HL-60/S4 treated with phorbol 12-myristate 13-acetate at 8.2 ng/mL for 4 days and 3 days (cell line): ENCODE measurements around the gene MARK3.

Source experiments
- in situ Hi-C: fragments of 300-500 bp; cut with MboI; formaldehyde crosslinking; loops from 2 replicates; pipeline ENCODE4 v1.15.0; 2022; ENCODE audit warnings: low sequenced_read_pairs

The MARK3 gene

GRCh38 chr14:103533999-103534575 lies 148.9 kb downstream of the MARK3 start:
- in situ Hi-C loops = no loop called here

DNA sequence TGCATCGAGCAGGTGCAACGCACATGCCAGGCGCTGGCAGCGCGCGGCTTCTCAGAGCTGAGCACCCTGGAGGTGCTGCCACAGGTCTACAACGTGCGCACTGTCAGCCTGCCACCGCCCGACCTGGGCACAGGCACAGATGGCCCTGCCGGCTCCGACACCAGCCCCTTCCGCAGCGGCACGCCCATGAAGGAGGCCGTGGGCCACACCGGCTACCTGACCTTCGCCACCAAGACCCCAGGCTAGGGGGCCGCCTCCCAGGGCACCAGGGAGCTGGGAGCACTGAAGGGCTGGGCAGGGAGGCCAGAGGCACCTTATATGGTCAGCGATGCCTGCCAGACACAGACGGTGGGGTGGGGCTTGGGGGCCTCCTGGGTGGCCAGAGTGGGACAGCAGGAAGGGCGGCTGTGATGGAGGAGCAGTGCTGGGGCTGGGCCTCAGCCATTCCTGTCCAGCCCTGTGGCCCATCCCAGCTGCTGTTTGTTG lies 149.4 kb downstream of the MARK3 start:
- in situ Hi-C loops = no loop called here

DNA sequence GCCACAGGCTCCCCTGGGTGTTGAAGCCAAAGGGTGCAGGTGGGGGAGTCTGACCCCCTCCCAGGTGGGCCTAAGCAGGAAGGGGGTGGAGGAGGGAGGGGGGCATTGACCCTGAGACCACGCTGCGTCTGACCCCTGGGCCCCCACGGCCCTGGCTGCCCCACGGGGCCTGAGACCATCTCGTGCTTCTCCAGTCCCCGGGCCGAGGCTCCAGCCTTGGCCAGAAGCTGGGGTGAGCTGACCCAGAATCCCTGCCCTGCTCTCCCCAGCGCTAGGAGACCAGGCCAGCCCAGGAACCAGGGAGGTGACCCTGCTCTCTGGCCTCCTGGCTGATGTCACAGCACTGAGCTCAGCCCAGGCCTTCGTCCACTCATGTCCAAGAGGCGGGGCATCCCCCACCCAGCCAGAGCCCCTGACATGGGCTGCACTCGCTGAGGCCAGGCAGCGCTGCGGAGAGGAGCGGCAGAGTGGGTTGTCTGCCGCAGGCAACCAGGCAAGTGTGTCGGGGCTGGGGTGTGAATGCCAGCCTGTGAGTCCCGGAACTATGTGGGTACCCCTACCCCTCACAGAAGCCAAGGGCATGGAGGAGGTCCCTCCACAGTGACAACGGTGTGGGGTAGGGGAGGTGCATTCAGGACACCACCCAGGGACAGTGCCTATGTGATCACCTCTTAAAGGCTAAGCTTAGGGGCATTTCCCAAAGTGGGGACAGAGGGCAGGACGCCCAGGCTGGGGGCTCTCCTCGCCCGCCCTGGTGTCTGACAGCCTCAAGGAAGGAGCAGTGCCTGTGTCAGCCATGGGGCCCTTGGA lies 150.1 kb downstream of the MARK3 start:
- in situ Hi-C loops = no loop called here

- in situ Hi-C loops = no loop called here
Measured at GRCh38 chr14:103535891-103536565, 150.8 kb downstream of the MARK3 start.

DNA sequence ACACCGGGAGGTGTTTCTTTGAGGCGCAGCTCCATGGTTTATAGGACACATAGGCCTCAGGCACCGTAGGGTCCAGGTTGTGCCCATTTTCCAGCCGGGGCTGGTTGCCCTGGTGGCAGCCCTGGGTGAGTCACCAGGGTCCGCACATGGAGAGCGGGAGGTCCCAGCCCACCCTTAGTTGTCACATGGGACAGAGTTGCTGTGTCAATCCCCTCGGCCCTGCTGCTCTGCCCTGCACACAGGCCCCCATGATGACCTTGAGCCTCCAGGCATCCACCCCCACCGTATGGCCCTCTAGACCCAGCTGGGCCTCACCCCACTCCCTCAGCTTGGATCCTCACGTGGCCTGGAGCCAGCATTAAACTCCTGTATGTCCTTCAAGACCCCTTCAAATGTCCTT lies 151.5 kb downstream of the MARK3 start:
- in situ Hi-C loops = no loop called here

GRCh38 chr14:103537175-103537990 lies 152.2 kb downstream of the MARK3 start:
- in situ Hi-C loops = no loop called here

DNA sequence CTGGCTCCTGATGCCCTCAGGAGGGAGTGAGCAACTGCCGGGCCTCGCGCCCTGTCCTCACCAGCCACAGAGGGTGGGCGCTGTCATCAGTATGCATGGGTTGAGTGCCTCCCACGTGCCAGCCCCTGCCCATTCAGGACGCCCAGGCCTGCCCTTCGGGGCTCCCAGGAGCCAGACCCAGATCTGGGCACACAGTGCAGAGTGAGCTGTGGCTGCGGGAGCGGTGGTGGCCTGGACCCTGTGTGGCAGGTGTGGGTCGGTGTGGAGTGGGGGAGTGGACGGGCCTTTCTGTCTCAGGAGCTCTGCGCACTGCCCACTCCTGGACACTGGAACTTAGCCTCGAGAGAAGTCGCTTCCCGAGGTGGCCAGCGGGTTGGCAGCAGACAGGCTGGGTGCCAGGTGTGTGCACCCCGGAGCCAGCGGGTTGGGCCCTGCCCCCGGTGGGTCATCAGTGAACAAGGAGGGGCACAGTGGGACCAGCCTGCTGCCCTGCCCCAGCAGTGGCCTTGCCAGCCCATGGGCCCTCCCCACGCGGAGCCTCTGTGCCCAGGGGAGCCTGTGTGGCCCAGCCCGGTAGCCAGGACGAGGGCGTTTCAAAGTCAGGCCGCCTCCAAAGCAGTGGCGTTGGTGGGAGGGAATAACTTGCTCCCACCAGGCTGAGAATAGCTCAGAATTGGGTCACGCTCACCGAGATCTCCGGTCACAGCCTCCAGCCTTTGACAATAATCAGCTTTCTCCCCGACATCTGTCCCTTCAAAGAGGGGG lies 153.3 kb downstream of the MARK3 start:
- in situ Hi-C loops = no loop called here

DNA sequence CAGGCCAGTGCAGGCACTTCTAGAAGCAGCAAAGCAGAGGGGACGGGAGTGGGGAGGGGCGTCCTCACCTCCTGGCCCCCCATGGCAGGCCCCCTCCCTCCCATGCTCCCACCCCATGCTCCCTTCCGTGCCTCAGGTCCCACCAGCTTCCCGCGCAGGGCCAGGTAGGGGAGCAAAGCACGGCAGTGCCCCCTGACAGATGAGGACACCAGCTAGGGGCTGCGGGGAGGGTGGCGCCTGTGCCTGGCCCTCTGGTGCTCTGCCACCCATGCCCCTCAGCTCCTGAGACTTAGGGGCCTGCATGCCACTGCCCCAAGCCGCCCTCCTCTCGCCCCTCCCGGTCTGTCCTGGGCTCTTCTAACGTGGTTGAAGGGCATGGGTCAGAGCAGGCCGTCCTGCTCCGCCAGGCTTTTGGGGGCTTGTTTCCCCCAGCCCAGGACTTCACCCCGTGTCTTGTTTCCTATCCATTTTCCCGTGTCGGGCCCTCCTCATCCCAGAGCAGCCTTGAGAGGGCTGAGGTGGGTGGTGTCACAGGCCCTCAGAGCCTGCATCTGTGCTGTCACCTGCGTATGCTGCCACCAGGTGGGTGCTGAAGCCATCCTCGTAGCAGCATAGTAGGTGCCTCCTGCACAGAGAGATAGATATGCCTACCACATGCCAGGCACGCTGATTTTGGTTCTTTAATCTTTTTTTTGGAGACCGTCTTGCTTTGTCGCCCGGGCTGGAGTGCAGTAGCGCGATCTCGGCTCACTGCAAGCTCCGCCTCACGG lies 154.0 kb downstream of the MARK3 start:
- in situ Hi-C loops = no loop called here

GRCh38 chr14:103540821-103541708 lies 155.8 kb downstream of the MARK3 start:
- in situ Hi-C loops = no loop called here

DNA sequence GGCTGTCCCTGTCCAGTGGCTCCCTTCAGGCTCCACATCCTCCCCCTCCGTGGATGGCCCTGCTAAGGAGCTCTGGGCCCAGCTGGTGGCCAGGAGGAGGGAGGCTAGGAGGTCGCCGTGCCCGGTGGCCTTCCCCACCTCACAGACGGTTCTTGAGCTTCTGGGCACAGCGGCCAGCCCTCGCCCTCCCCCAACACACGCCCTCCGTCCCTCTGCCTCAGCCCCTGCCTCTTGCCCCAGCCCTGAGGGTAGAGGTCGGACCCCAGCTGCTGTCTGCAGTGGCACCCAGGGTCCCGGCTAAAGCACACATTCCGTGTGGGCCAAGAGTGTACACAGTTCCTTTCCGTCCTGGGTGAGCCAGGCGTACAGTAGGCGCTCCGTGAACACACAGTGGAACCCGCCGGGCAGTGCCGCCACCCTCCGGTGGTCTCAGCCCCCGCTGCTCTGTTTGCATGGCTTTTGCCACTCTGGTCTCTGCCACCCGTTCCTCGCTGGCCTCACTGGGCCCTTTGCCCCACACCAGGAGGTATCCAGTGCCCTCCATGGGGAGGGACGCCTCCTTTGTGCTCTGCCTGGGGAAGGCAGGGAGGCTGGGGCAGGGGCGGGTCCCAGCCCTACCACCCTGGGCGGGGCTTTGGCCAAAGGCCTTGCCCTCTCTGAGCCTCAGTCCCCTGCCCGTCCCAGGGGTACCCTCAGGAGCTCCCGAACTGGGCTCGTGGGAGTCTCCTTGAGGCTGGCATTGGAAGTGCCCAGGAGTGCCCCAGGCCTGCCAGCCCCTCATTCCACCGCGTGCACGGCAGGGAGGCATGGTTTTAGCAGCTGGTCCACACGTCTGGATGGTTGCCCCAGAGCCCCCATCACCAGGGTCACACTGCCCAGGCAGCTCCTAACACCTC lies 156.7 kb downstream of the MARK3 start:
- in situ Hi-C loops = no loop called here

DNA sequence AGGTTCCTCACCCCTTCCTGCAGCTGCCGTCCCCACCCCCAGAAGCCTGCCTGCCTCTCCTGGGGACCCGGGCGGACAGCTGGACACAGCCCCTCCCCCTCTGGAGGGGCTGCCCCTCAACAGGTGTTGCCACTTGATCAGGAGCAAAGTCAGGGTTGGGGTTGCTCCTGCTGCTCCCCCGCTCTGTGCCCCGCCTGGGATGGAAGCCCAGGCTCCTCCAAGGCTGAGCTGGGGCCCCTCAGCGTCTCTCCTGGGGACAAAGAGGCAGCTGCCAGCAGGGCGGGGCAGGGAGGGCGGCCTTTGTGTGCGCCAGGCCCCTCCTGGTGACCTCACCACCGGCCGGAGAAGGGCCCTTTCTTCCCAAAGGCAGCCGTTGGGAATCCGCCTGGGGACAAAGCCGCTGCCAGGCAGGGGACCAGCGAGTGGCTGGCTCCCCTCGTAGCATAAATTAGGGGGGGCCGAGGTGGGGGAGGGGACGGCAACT lies 157.4 kb downstream of the MARK3 start:
- in situ Hi-C loops = no loop called here

GRCh38 chr14:103543140-103543539 lies 157.9 kb downstream of the MARK3 start:
- in situ Hi-C loops = no loop called here

GRCh38 chr14:103543721-103544387 lies 158.6 kb downstream of the MARK3 start:
- in situ Hi-C loops = no loop called here

DNA sequence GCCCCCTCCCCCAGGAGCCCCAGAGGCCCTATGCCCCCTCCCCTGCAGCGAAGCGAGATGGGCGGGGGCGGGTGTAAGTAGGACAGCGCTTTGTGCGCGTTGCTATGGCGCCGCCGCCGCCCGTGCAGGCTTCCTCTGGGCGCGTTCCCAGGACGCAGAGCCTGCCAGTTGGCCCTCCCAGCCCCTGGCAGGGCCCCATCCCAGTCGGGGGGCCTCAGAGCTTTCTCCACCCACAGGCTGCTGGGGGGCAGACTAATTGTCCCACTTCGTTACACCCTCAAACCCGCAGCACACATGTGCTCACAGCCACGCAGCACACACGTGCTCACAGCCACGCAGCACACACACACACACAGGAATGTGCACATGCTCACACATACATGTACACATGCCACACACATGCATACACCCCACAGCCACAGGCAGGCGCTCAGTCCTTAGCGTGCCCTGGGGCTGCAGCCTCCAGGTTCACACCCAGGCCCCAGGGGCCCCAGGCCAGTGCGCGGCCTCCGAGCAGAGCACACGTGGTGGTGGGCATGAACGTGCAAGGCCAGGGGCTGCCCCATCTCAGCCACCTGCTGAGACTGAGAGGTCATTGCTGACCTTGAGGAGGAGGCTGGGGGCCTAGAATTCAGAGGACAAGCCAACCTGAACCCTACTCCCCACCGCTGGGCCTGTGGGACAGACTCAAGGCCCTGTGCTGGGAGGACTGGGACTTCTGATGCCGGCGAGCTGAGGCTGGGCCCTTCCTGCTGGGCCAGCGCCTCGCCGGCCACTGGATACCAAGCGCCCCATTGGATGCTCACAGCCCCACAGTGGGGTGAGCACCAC lies 159.4 kb downstream of the MARK3 start:
- in situ Hi-C loops = no loop called here

DNA sequence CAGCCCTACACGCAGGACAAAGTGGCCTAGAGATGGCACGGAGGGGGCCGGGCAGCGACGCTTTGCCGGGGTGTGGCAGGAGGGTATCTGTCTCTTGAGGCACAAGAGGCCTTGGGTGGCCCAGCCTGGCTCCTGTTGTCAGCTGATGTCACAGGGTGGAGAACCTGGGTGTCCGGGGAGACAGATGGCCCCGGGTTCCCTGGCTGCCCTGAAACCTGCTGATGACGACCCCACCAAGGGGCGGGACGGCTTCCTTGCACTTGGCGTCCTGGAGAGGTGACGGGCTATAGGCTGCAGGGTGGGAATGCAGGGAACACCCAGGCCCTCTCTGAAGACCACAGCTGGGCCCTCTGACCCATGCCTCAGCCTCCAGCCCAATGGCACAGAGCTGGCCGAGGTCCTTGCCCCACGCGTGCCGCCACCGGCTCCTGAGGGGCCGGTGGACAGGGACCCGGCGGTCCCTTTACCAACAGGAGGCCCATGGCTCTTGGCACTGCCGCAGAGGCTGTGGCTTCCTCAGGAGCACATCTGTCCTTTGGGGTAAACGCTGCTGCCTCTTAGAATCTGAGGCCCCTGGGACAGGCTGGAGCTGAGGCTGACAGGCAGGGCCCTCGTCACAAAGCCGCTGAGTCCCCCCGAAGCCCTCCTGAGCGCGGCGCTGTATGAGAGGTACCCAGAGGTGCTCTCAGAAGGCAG lies 160.2 kb downstream of the MARK3 start:
- in situ Hi-C loops = no loop called here
